ENCODE data around the gene CTNS.

Gene CTNS

DNA sequence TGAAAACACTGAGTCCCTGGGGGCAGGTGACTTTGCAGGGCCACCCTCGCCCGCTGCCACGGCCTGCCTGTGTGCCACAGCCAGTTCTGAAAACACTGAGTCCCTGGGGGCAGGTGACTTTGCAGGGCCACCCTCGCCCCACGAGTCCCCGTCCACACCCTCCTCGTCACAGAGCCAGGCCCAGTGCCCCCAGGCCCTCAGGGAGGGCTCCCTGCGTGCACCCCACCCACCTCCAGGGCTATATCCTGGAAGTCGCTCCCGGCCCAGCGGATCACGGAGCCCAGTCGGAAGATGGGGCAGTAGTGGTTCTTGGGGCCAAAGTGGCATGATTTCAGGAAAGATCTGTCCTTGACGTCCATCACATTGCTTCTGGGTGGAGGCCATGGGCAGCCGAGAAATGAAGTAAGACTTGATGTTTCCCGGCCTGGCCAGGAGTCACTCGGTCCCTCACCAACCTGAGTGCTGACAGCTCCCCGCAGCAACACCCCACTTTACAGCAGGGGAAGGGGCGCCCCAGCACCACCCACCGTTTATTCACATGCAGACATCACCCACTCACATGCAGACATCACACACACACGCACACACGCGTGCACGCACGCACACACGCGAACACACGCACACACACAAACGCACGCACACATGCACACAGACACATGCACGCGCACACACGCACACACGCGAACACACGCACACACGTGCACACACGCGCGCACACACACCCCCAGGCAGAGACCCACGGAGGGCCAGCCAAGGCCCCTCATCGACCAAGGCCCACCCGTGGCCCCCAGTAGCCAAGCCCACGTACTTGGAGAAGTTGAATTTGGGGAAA lies 52.9 kb downstream of the CTNS start:
- Histone ChIP-seq H3K36me3 (ENCODE audit: control insufficient read depth in 2 of 2, insufficient read depth in 2 of 2, low read length in 2 of 2) (no peaks in the 10 kb centered on the region), H3K27me3 (ENCODE audit: control insufficient read depth in 1 of 2, insufficient read depth in 2 of 2, low read length in 2 of 2) (peaks cover 24 to 32% of the 10 kb centered on the region in 2 donors), H3K9ac (ENCODE audit: low read length in 2 of 2) (no peak overlapping the region), H3K4me1 (ENCODE audit: control insufficient read depth, insufficient read depth, low read length) (no peaks in the 10 kb centered on the region), H3K27ac (ENCODE audit: low read length) (no peak overlapping the region), H3K9me3 (ENCODE audit: control insufficient read depth in 2 of 2, low read length in 2 of 2) (no peaks in the 10 kb centered on the region), H3K4me3 (ENCODE audit: low read length in 2 of 2) (no peak overlapping the region)

DNA sequence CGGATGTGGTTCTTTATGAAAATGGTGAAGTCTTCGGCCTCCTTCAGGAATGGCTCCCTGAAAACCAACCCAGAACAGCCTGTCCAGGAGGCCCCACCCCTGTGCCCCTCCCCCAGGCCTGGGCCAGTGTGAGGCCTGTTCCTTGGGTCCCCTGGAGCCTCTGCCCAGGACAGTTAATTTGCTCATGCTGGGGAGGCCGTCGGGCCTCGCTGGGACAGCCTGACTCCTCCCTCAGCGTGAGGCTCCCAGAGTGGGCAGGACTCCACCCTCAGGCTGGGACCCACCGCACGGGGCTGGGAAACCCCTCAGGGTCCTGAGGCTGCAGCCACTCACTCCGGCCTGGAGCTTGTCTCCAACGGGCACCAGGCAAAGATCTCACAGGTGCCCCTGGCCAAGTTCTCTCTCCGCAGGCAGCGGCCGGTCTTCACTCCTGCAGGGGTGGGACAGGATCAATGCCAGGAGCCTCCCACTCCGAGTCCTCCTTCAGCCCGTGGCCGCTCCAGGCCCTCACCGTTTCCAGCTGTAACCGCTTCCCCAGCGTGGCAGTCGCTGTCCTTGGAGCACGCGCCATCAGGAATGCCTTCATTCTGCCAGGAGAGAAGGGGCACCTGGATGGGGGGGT lies 53.6 kb downstream of the CTNS start:
- Histone ChIP-seq H3K9me3 (ENCODE audit: control insufficient read depth in 2 of 2, low read length in 2 of 2) (no peaks in the 10 kb centered on the region), H3K27me3 (ENCODE audit: control insufficient read depth in 1 of 2, insufficient read depth in 2 of 2, low read length in 2 of 2) (peaks cover 28 to 38% of the 10 kb centered on the region in 2 donors), H3K36me3 (ENCODE audit: control insufficient read depth in 2 of 2, insufficient read depth in 2 of 2, low read length in 2 of 2) (no peaks in the 10 kb centered on the region), H3K4me1 (ENCODE audit: control insufficient read depth, insufficient read depth, low read length) (no peaks in the 10 kb centered on the region), H3K4me3 (ENCODE audit: low read length in 2 of 2) (no peak overlapping the region), H3K9ac (ENCODE audit: low read length in 2 of 2) (no peak overlapping the region), H3K27ac (ENCODE audit: low read length) (no peak overlapping the region)

DNA sequence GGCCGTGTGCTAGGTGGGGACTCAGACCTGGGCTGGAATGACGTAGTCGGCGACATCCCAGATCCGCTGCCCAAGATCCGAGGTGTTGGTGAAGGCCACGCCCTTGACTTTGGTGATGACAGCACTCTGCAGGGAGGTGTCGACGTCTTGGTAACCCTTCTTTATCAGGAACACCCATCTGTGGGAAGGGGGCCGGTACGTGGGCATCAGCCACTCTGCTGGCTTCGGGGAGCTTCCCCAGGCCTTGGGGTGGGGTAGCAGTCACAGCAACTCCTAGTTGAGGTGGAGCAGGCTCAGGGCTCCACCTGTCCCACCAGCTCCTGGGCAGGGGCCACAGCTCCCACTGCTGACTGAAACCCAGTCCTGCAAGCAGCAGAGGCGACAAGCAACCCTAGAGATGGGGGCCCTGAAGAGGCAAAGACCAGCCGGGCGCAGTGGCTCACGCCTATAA lies 55.1 kb downstream of the CTNS start:
- H3K36me3 ChIP-seq (ENCODE audit: control insufficient read depth in 2 of 2, insufficient read depth in 2 of 2, low read length in 2 of 2) = no peaks in the 10 kb centered on the region
- H3K9me3 ChIP-seq (ENCODE audit: control insufficient read depth in 2 of 2, low read length in 2 of 2) = no peaks in the 10 kb centered on the region
- no peak overlapping the region for H3K4me3 ChIP-seq (ENCODE audit: low read length in 2 of 2)
- H3K27me3 ChIP-seq (ENCODE audit: control insufficient read depth in 1 of 2, insufficient read depth in 2 of 2, low read length in 2 of 2) = peaks cover 31 to 47% of the 10 kb centered on the region in 2 donors
- no peak overlapping the region for H3K9ac ChIP-seq (ENCODE audit: low read length in 2 of 2)
- peaks cover 10% of the 10 kb centered on the region for H3K4me1 ChIP-seq (ENCODE audit: control insufficient read depth, insufficient read depth, low read length)
- H3K27ac ChIP-seq (ENCODE audit: low read length) = no peak overlapping the region

DNA sequence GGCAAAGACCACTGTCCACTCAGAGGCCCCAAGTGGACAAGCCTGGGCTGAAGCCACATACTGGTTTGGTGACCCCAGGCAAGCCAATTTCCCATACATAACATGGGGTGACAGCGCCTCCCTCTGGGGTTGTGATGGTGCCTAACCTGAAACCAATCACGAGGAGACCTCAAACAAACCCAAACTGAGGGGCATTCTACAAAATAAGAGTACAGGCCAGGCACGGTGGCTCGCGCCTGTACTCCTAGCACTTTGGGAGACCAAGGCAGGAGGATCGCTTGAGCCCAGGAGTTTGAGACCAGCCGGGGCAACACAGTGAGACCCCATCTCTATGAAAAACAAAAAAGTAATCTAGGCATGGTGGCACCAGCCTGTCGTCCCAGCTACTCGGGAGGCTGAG lies 55.8 kb downstream of the CTNS start:
- H3K27me3 ChIP-seq (ENCODE audit: control insufficient read depth in 1 of 2, insufficient read depth in 2 of 2, low read length in 2 of 2) = peaks cover 35 to 52% of the 10 kb centered on the region in 2 donors
- no peak overlapping the region for H3K4me3 ChIP-seq (ENCODE audit: low read length in 2 of 2)

DNA sequence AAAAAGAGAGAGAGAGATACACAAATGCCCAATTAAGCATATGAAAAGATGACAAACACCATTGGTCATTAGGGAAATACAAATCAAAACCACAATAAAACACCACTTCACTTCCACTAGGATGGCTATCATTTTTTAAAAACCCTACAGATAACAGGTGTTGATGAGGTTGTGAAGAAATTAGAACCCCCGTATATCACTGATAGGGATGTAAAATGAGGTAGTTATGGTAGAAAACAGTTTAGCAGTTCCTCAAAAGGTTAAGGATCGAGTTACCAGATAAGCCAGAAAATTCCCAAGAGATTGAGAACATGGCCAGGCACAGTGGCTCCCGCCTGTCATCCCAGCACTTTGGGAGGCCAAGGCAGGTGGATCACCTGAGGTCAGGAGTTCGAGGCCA lies 56.6 kb downstream of the CTNS start:
- Histone ChIP-seq H3K9me3 (ENCODE audit: control insufficient read depth in 2 of 2, low read length in 2 of 2) (peaks cover 5% of the 10 kb centered on the region in 2 donors), H3K4me1 (ENCODE audit: control insufficient read depth, insufficient read depth, low read length) (peaks cover 10% of the 10 kb centered on the region), H3K9ac (ENCODE audit: low read length in 2 of 2) (no peak overlapping the region), H3K27me3 (ENCODE audit: control insufficient read depth in 1 of 2, insufficient read depth in 2 of 2, low read length in 2 of 2) (peaks cover 37 to 55% of the 10 kb centered on the region in 2 donors), H3K4me3 (ENCODE audit: low read length in 2 of 2) (no peak overlapping the region), H3K36me3 (ENCODE audit: control insufficient read depth in 2 of 2, insufficient read depth in 2 of 2, low read length in 2 of 2) (no peaks in the 10 kb centered on the region), H3K27ac (ENCODE audit: low read length) (no peak overlapping the region)

More for the DNA sequence above, 55.8 kb downstream of the CTNS start:
- Histone ChIP-seq H3K27ac (ENCODE audit: low read length) (no peak overlapping the region), H3K9ac (ENCODE audit: low read length in 2 of 2) (no peak overlapping the region), H3K9me3 (ENCODE audit: control insufficient read depth in 2 of 2, low read length in 2 of 2) (no peaks in the 10 kb centered on the region), H3K4me1 (ENCODE audit: control insufficient read depth, insufficient read depth, low read length) (peaks cover 10% of the 10 kb centered on the region), H3K36me3 (ENCODE audit: control insufficient read depth in 2 of 2, insufficient read depth in 2 of 2, low read length in 2 of 2) (no peaks in the 10 kb centered on the region)

DNA sequence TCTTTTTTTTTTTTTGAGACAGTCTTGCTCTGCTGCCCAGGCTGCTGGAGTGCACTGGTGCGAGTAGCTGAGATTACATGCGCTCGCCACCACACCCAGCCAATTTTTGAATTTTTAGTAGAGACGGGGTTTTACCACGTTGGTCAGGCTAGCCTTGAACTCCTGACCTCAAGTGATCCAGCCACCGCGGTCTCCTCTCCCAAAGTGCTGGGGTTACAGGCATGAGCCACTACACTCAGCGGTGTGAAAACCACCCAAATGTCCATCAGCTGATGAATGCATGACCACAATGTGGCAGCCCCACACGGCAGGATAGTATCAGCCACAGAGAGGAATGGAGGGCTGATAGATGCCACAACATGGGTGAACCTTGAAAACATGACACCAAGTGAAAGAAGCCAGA lies 57.3 kb downstream of the CTNS start:
- H3K4me1 ChIP-seq (ENCODE audit: control insufficient read depth, insufficient read depth, low read length) = peaks cover 10% of the 10 kb centered on the region
- H3K9me3 ChIP-seq (ENCODE audit: control insufficient read depth in 2 of 2, low read length in 2 of 2) = peaks cover 5 to 8% of the 10 kb centered on the region in 2 donors
- H3K27ac ChIP-seq (ENCODE audit: low read length) = no peak overlapping the region
- H3K36me3 ChIP-seq (ENCODE audit: control insufficient read depth in 2 of 2, insufficient read depth in 2 of 2, low read length in 2 of 2) = no peaks in the 10 kb centered on the region
- H3K9ac ChIP-seq (ENCODE audit: low read length in 2 of 2) = no peak overlapping the region
- H3K27me3 ChIP-seq (ENCODE audit: control insufficient read depth in 1 of 2, insufficient read depth in 2 of 2, low read length in 2 of 2) = peaks cover 37 to 52% of the 10 kb centered on the region in 2 donors
- H3K4me3 ChIP-seq (ENCODE audit: low read length in 2 of 2) = no peak overlapping the region

DNA sequence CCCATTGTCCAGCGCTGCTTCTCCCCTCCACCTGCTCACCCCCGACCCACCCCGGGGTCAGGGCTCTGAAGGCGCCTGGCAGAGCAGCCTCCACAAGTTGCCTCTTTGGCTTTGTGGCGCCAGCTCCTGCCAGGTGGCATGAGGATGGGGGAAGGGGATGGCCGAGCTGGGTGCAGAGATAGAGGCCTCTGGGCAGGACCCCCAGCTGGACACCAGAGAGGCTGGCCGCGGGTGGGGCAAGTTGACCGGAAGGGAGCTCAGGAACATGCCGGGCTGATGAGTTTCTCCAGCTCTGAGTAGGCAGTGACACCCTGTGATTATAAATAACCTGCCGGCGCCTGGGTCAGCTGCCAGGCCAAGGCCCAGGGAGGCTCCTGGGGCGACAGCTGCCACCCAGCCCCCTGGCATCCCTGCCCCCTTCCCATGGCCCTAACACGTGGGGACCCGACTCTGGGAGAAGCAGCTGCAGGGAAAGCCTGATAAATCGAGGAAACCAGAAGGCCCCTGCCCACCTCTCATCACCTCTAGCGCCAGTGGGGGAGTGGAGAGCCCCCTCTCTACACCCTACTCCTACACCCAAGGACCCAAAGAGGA lies 58.7 kb downstream of the CTNS start:
- H3K27ac ChIP-seq (ENCODE audit: low read length) = no peak overlapping the region
- no peak overlapping the region for H3K9ac ChIP-seq (ENCODE audit: low read length in 2 of 2)
- peaks cover 10% of the 10 kb centered on the region for H3K4me1 ChIP-seq (ENCODE audit: control insufficient read depth, insufficient read depth, low read length)
- H3K27me3 ChIP-seq (ENCODE audit: control insufficient read depth in 1 of 2, insufficient read depth in 2 of 2, low read length in 2 of 2) = peaks cover 33 to 52% of the 10 kb centered on the region in 2 donors
- peaks cover 5 to 8% of the 10 kb centered on the region in 2 donors for H3K9me3 ChIP-seq (ENCODE audit: control insufficient read depth in 2 of 2, low read length in 2 of 2)
- H3K4me3 ChIP-seq (ENCODE audit: low read length in 2 of 2) = peak overlapping the region; percentile 57 to 71
- H3K36me3 ChIP-seq (ENCODE audit: control insufficient read depth in 2 of 2, insufficient read depth in 2 of 2, low read length in 2 of 2) = no peaks in the 10 kb centered on the region

DNA sequence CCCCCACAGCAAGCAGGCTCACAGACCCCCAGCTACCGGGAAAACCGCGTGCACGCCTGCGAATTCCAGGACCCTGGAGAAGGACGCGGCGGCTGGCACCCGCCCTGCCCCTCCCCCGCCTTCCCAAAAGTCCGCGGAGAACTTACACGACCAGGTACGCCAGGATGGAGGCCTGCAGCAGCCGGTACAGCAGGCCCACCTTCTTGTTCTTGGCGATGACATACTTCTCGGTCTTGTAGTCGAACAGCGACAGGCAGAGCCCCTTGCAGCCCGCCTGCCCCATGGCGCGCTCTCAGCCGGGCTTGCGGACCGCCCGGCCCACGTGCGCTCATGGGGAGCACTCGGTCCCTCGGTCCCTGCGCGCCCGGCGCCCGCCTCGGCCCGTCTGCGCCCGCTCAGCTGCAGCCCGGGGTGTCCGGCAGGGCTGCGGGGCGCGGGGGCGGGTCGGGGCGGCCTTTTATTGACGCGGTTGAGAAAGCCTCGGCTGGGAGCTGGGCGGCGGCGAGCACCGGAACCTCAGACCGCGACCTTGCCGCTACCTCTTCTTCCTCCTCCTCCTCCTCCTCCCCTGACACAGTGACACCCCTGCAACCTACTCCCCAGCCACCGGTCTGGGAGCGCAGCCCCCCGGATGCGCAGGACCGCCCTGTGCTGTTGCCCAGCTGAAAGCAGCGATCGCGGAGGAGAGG lies 59.3 kb downstream of the CTNS start, which contains the start of gene P2RX5:
TSS of gene P2RX5 (minus strand) at position 433 of the 689 bp plus-strand sequence. CDS start at position 283, 150 bp downstream.
- Histone ChIP-seq H3K27ac (ENCODE audit: low read length) (no peak within 1 kb of the TSS), H3K9ac (ENCODE audit: low read length in 2 of 2) (no peak within 1 kb of the TSS), H3K27me3 (ENCODE audit: control insufficient read depth in 1 of 2, insufficient read depth in 2 of 2, low read length in 2 of 2) (peaks cover 30 to 52% of the 10 kb centered on the region in 2 donors), H3K4me3 (ENCODE audit: low read length in 2 of 2) (peak within 1 kb of the TSS; percentile 57 to 71), H3K36me3 (ENCODE audit: control insufficient read depth in 2 of 2, insufficient read depth in 2 of 2, low read length in 2 of 2) (no peaks in the 10 kb centered on the region), H3K9me3 (ENCODE audit: control insufficient read depth in 2 of 2, low read length in 2 of 2) (peaks cover 5 to 8% of the 10 kb centered on the region in 2 donors), H3K4me1 (ENCODE audit: control insufficient read depth, insufficient read depth, low read length) (peaks cover 10% of the 10 kb centered on the region)

DNA sequence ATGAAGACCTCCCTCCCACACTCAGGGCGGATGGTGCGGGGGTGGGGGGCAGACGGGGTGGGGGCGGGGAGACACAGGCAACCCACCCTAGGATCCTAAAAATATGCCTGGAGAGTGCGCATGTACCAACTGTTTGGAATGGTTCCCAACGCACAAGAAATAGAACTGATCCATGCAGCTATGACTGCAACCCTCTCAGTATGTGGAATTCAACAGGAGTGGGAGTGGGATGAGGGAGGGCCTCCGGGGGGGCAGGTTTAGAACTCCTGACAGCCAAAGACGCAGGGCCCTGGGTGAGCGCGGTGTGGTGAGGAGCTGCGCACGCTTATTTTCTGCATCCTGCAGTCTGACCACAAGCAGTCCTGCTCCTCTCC lies 60.5 kb downstream of the CTNS start:
- Histone ChIP-seq H3K4me1 (ENCODE audit: control insufficient read depth, insufficient read depth, low read length) (peaks cover 10% of the 10 kb centered on the region), H3K36me3 (ENCODE audit: control insufficient read depth in 2 of 2, insufficient read depth in 2 of 2, low read length in 2 of 2) (no peaks in the 10 kb centered on the region), H3K27me3 (ENCODE audit: control insufficient read depth in 1 of 2, insufficient read depth in 2 of 2, low read length in 2 of 2) (peaks cover 22 to 43% of the 10 kb centered on the region in 2 donors), H3K4me3 (ENCODE audit: low read length in 2 of 2) (no peak overlapping the region), H3K27ac (ENCODE audit: low read length) (no peak overlapping the region), H3K9ac (ENCODE audit: low read length in 2 of 2) (no peak overlapping the region), H3K9me3 (ENCODE audit: control insufficient read depth in 2 of 2, low read length in 2 of 2) (peaks cover 5 to 8% of the 10 kb centered on the region in 2 donors)

DNA sequence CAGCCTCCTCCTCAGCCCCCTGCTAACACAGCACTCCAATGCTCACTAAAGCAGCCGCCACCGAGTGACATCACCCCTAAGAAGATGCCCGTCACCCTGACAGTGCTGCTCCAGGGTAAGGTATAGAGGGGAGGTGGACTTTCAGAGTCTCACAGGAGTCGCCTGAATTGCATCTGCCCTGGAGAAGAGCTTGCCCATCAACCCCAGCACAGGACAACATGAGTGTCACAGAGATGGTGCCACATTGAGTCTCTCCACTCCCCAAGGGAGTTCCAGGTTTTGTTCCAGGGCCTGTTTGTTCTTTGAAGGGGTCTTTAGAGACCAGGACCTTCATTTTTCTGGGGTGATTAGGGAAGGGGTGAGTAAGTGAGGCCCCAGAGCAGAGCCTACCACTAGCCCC lies 61.6 kb downstream of the CTNS start:
- H3K27me3 ChIP-seq (ENCODE audit: control insufficient read depth in 1 of 2, insufficient read depth in 2 of 2, low read length in 2 of 2) = peaks cover 22 to 36% of the 10 kb centered on the region in 2 donors

More for the DNA sequence above, 61.6 kb downstream of the CTNS start:
- Histone ChIP-seq H3K36me3 (ENCODE audit: control insufficient read depth in 2 of 2, insufficient read depth in 2 of 2, low read length in 2 of 2) (no peaks in the 10 kb centered on the region), H3K4me3 (ENCODE audit: low read length in 2 of 2) (no peak overlapping the region), H3K9ac (ENCODE audit: low read length in 2 of 2) (no peak overlapping the region), H3K9me3 (ENCODE audit: control insufficient read depth in 2 of 2, low read length in 2 of 2) (peaks cover 5 to 8% of the 10 kb centered on the region in 2 donors), H3K4me1 (ENCODE audit: control insufficient read depth, insufficient read depth, low read length) (peaks cover 10% of the 10 kb centered on the region), H3K27ac (ENCODE audit: low read length) (no peak overlapping the region)
